Measurements from ENCODE around the gene P2RY14. TPM values are rescaled to one million over a fixed set of nuclear protein-coding genes. Genes with fewer than 3 reads are reported as not detected.

P2RY14 gene
- total RNA-seq, result under 1 TPM; 0.09 to 0.28 TPM

DNA sequence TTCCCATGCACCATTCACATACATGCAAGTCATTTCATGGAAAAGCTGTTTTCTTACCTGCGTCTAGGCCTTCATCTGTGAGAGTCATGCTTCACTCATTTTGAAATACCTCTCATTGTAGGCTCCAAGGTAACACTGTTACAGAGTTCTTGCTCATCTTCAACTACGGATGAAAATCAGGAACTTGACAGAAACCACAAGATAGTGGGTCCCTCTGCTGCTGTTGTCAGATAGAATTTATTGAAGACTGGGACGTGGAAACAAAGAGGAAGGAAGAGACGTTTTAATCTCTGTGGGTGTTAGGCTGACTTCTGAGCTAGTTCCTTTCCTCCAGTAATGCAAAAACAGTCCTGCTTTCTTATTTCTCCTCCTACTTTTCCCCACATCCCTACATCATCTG lies at the start of gene P2RY14:
P2RY14 (minus strand) TSS at position 313 of the 400 bp plus-strand sequence. CDS start 64,226 bp downstream, outside the sequence.
- intact Hi-C loops (cut with DNase I), result no loop called here
- no peak within 1 kb of the TSS for H3K4me3 ChIP-seq
- no peak within 1 kb of the TSS for H3K27ac ChIP-seq
- no peaks in the 10 kb centered on the region for H3K36me3 ChIP-seq
- WGBS, result 60% methylated on average over 4 of the region's 4 CpGs
- TF ChIP-seq POLR2A (IDR thresholded peaks at IDR 0.05), result no peak
- TF ChIP-seq POLR2AphosphoS5 (IDR thresholded peaks at IDR 0.05), result no peak
- no peak for TF ChIP-seq CTCF (IDR thresholded peaks at IDR 0.05)
- no peaks in the 10 kb centered on the region for H3K4me1 ChIP-seq (replicated peaks)
- no peaks in the 10 kb centered on the region for H3K27me3 ChIP-seq (replicated peaks; ENCODE audit: insufficient read depth)
- no peaks in the 10 kb centered on the region for H3K9me3 ChIP-seq
- DNase-seq (ENCODE audit: low spot score), result no peak

- WGBS, result 8% methylated on average over 3 of the region's 3 CpGs
- TF ChIP-seq POLR2A (IDR thresholded peaks at IDR 0.05) (no peak), POLR2AphosphoS5 (IDR thresholded peaks at IDR 0.05) (no peak), CTCF (IDR thresholded peaks at IDR 0.05) (peak in 3 of 4 experiments; percentile 29 to 41 (median 37))
These were observed 49.3 kb upstream of the P2RY14 start for GRCh38 chr3:151327571-151328198.

GRCh38 chr3:151322511-151322910 lies 44.2 kb upstream of the P2RY14 start:
- Histone ChIP-seq H3K27ac (no peak overlapping the region), H3K4me1 (replicated peaks) (no peaks in the 10 kb centered on the region), H3K36me3 (no peaks in the 10 kb centered on the region), H3K27me3 (replicated peaks; ENCODE audit: insufficient read depth) (no peaks in the 10 kb centered on the region), H3K4me3 (no peak overlapping the region), H3K9me3 (no peaks in the 10 kb centered on the region)
- 90% methylated on average over 1 of the region's 1 CpG for WGBS
- TF ChIP-seq POLR2AphosphoS5 (IDR thresholded peaks at IDR 0.05) (no peak), CTCF (IDR thresholded peaks at IDR 0.05) (no peak), POLR2A (IDR thresholded peaks at IDR 0.05) (no peak)
- DNase-seq (ENCODE audit: low spot score), result no peak
- intact Hi-C loops (cut with DNase I), result no loop called here

More at GRCh38 chr3:151327571-151328198, 49.3 kb upstream of the P2RY14 start:
- DNase-seq (ENCODE audit: low spot score), result no peak
- intact Hi-C loops (cut with DNase I), result no loop called here
- no peaks in the 10 kb centered on the region for H3K36me3 ChIP-seq
- H3K27ac ChIP-seq, result no peak overlapping the region
- H3K4me3 ChIP-seq, result no peak overlapping the region
- H3K27me3 ChIP-seq (replicated peaks; ENCODE audit: insufficient read depth), result no peaks in the 10 kb centered on the region
- no peaks in the 10 kb centered on the region for H3K4me1 ChIP-seq (replicated peaks)
- no peaks in the 10 kb centered on the region for H3K9me3 ChIP-seq

DNA sequence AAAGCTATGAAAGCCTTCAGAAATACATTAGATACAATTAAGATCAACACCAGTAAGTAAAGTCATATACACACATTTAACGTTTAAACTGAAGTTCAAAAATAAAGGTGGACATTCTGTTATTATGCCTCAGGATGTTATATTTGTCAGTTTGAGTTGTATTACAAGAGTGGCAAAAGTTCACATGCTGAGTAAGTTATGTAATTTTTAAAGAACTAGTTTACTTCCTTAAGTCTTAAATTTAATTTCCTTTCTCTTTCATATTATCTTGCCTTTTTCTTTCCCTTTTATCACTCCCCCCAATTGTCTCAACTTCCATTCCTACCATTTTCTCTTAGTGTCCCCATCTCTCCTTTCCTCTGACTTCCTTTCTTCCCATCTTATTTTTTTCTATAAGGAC lies 43.2 kb upstream of the P2RY14 start:
- intact Hi-C loops (cut with DNase I), result no loop called here
- no peak overlapping the region for H3K27ac ChIP-seq
- no peak overlapping the region for H3K4me3 ChIP-seq
- no peak for DNase-seq (ENCODE audit: low spot score)
- H3K27me3 ChIP-seq (replicated peaks; ENCODE audit: insufficient read depth), result no peaks in the 10 kb centered on the region
- H3K9me3 ChIP-seq, result no peaks in the 10 kb centered on the region
- TF ChIP-seq POLR2A (IDR thresholded peaks at IDR 0.05), result no peak
- TF ChIP-seq POLR2AphosphoS5 (IDR thresholded peaks at IDR 0.05), result no peak
- no peak for TF ChIP-seq CTCF (IDR thresholded peaks at IDR 0.05)
- WGBS, result 33% methylated on average over 1 of the region's 1 CpG
- no peaks in the 10 kb centered on the region for H3K36me3 ChIP-seq
- H3K4me1 ChIP-seq (replicated peaks), result no peaks in the 10 kb centered on the region

DNA sequence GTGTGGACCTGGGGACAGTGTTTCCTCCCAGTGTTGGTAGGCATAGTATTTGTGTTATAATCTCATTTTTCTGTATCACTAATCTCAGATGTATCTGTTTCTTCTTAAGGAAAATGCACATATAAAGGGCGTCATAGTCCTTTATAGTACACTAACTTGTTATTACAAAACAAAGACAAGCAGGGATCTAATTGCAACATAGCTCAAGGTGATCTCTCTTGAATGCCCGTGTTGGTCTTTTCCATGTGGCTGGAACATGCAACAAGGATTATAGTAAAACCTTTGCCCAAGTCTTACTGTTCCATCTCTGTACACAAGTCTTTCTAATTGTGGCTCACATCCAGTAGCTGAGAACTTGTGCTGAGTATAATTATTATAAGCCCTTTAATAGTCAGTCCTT lies 41.8 kb upstream of the P2RY14 start:
- WGBS, result 57% methylated on average over 2 of the region's 2 CpGs
- intact Hi-C loops (cut with DNase I), result no loop called here
- Histone ChIP-seq H3K27me3 (replicated peaks; ENCODE audit: insufficient read depth) (no peaks in the 10 kb centered on the region), H3K36me3 (no peaks in the 10 kb centered on the region), H3K9me3 (no peaks in the 10 kb centered on the region), H3K4me1 (replicated peaks) (no peaks in the 10 kb centered on the region), H3K27ac (no peak overlapping the region), H3K4me3 (no peak overlapping the region)
- TF ChIP-seq CTCF (IDR thresholded peaks at IDR 0.05), result no peak
- DNase-seq (ENCODE audit: low spot score), result no peak

Data from prostate gland (tissue), 2 donors.